Stimulated activated CD4-positive, alpha-beta T cell treated with anti-CD3 and anti-CD28 coated beads, Interleukin-2, amount 100 ng/mL, for 48 hours (primary cell): Measurements from ENCODE around the gene DCST2.

Experiments used
- DNase-seq, 2 donors: peaks; one replicate each; pipeline ENCODE4 v3.0.0-alpha.2; 2020

The DCST2 gene

DNA sequence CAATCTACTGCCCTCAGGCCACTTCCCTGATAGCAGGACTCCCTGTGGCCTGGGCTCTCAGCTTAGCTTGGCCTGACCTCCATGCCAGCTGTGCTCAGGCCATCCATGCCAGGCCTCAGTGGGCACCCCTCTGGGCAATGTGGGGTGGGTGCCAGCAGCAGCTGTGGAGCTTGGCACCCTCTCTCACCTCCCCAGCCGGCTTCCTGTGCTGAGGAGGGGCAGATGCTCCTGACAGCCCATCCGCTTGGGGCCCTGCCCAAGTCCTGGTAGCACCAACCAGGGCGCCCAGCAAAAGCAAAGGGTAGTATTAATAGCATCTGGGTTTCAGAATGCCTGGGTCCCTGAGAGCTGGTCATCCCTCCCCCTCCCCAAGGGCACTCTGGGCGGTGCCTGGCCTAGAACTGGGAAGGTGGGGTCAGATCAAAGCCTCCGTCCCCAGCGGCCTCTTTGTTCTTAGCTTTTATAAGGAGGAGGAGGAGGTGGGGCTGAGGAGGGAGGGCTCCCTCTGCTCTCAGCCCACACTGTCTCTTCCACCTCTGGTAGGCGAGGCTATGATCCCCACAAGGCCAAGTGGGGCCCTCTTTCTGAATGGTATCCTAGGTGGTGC is 36.1 kb upstream of the DCST2 start:
- no peak for DNase-seq

DNA sequence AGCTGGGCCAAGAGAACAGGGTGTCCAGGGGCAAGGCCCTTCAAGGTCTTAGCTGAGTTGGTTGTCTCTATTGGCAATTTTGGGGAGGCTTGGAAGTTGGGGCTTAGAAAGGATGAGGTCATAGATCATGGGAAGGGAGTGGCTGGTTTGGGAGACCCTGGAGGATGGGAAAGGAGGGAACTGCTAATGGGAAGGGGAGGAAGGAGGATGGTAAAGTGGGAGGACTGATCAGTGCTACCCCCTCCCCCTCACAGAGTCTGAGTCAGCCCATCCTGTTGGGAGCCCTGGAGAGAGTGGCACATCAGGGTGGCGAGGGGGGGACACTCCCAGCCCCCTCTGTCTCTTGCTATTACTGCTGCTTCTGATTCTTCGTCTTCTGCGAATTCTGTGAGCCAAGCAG is 35.0 kb upstream of the DCST2 start:
- no peak for DNase-seq

DNA sequence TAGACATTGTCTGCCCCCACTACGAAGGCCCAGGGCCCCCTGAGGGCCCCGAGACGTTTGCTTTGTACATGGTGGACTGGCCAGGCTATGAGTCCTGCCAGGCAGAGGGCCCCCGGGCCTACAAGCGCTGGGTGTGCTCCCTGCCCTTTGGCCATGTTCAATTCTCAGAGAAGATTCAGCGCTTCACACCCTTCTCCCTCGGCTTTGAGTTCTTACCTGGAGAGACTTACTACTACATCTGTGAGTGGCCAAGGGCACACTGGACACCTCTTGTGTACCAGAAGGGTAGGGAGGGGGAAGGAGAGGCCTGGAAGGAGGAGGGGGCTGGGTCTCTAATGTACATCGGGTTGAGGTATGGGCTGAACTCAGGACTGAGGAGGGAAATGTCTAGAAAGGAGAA is 33.2 kb upstream of the DCST2 start:
- no peak for DNase-seq

DNA sequence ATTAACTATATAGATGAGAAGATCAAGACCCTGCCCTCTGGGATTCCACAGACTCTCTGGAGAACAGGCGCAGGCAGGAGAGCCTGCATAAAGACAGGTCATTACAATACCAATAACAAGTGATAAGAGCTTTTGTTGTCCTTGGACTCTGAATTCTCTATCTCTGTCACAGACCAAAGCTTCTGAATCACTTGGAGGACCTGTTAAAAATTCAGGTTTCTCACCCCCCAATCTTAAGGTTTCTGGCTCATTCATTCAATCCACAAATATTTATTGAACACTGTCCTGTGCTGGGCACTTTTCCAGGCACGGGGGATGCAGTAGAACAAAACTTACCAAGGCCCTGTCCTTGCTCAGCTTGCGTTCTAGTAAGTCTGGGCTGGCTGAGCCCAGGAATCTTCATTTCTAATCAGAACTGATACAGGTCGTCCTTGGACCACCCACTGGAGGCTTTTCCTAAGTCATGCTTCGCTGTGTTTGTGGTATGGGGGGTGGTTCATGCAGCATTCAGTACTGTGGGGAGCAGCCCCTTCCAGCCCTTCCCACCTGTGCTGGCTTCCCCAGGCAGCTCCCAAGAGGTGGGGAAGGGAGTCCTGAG is 31.4 kb upstream of the DCST2 start:
- no peak for DNase-seq

- no peak for DNase-seq
Observed at GRCh38 chr1:155064111-155064831, 30.7 kb upstream of the DCST2 start.

- peak; percentile 69 to 76 for DNase-seq
Observed at GRCh38 chr1:155063550-155064110, 30.0 kb upstream of the DCST2 start, which contains the start of gene EFNA4. Gene EFNA4, plus strand, starts transcription at chr1:155063740. Its CDS starts 84 bp downstream, at chr1:155063824.

- peak; percentile 86 to 88 for DNase-seq
Observed at GRCh38 chr1:155062702-155063411, 29.3 kb upstream of the DCST2 start.

GRCh38 chr1:155062151-155062686 is 28.6 kb upstream of the DCST2 start:
- no peak for DNase-seq

DNA sequence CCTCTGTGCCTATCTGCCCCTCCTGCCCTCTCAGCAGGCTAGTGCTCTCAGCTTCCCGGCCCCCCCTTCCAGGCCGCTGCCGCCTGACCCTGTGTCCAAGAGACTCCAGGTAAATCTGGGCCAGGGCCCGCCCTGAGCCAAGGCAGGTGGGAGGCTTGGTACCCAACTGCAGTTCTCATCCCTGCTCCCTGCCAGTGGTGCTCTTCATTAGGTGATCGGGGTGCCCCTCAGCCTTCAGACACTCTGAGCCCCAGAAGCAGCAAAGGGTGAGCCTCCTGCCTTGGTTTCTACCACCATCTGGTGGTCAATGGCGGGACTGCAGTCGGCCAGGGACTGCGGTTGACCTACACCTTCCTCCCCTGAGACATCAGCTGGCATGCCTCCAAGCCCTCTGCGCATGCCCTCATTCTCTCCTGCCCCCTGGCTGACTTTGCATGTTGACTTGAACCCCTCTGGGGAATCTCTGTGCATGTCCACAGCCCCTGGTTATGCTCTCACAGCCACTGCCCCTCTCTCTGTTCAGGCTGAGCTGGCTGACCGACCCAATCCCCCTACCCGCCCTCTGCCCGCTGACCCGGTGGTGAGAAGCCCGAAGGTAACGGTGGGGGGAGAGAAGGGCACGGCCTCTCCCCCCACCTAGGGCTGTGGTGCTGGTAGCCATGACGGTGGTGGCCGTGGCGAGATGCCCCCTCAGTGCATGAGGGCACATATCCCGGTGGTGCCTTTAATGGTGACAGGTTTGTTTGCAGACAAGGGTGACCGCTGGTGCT is 28.0 kb upstream of the DCST2 start:
- DNase-seq = peak; percentile 98 to 100

DNA sequence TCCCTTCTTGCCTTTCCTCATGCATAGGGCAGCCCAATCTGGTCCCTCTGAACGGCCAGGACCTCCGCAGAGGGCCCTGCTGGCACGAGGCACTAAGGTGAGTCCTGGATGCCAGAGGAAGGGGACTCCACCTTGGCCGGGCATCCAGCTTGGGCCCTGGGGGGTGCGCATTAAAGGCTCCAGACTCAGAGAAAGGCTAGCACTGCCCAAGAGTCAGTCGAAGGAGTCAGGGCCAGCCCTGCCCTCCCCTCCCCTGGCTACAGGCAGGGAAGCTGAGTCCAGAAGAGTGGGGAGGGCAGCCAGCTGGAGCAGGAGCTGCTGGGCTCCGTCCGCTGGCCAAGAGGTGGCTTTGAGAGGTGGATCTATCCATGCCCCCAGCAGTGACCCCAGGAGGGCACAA is 27.2 kb upstream of the DCST2 start:
- DNase-seq = no peak

GRCh38 chr1:155057788-155058211 is 24.2 kb upstream of the DCST2 start:
- no peak for DNase-seq

- no peak for DNase-seq
Observed at GRCh38 chr1:155057104-155057503, 23.5 kb upstream of the DCST2 start.

DNA sequence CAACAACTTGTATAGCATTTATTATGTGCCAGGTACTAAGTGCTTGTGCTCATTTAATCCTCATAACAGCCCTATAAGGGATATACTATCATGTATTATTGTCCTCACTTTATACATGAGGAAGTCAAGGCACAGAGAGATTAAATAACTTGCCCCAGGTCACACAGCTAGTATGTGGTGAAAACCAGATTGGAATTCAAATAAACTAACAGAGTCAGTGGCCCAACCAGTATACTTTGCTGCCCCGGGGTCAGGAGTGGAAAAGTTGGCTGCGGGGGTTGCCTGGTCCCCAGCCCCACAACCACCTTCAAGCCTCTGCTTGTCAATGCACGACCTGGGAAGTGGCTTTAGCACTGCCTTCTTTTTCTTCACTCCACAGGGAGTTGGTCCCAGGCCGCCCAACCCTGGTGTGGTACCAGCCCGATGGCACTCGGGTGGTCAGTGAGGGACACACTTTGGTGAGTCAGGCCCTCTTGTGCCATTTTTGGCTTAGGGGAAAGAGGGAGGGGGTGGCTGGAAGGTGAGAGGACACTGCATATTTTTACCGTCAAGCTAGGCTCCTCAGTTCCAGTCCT is 20.0 kb upstream of the DCST2 start:
- DNase-seq = no peak

- DNase-seq = no peak
Observed at GRCh38 chr1:155052439-155053395, 19.1 kb upstream of the DCST2 start.

GRCh38 chr1:155051777-155052398 is 18.3 kb upstream of the DCST2 start:
- peak in 1 of 2 donors; percentile 34 for DNase-seq

DNA sequence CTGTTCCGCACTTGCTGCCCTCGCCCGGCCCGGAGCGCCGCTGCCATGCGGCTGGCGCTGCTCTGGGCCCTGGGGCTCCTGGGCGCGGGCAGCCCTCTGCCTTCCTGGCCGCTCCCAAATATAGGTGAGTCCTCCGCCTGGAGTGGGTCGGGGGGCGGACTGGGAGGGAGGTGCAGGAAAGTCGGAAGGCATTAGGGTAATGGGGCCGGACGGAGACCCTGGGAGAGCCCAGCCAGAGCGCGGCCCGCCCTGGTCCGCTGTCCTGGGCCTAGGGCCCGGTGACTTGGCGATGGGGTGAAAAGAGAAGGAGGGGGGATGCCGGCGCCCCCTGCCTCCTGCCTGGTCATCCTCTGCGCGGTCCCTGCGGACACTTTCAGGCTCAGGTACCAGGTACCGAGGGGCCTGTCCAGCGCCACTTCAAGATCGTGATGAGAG is 17.8 kb upstream of the DCST2 start:
- no peak for DNase-seq

GRCh38 chr1:155050560-155051341 is 17.2 kb upstream of the DCST2 start, which contains the start of gene ADAM15:
Gene ADAM15, plus strand, starts transcription at chr1:155051316. Its CDS starts 71 bp downstream, at chr1:155051387.
- DNase-seq = peak; percentile 82 to 84

GRCh38 chr1:155049651-155050559 is 16.3 kb upstream of the DCST2 start:
- no peak for DNase-seq
